ENCODE measurements around the gene NT5DC4.

GRCh38 chr2:112760149-112760548, 39.3 kb downstream of the NT5DC4 start:
- TF ChIP-seq POLR2A (IDR thresholded peaks at IDR 0.05), result no peak
- TF ChIP-seq CTCF (IDR thresholded peaks at IDR 0.05), result no peak

Data from uterus (tissue), 2 donors.